ENCODE results near the gene OSGIN1. TPM values are rescaled to one million over a fixed set of nuclear protein-coding genes. Genes with fewer than 3 reads are reported as not detected.

The OSGIN1 gene
- total and polyA plus RNA-seq, 12 donors = 3.2 to 14.5 (median 5.5) TPM

DNA sequence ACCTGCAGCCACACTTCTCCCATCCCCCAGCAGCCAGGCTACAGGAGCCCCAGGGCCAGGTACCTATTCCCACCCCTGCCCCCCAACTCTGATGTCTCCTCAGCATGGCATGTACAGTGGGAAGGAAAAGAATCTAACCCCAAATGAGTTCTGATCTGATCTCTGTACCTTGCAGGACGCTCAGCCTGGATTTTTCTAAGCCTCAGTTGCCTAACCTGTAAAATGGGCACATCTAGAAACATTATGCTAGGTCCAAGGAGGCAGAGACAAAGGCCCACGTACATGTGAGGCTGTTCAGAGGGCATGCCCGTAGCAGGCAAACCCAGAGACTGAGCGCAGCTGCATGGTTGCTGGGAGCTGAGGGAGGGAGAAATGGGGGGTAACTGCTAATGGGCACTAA, 54.5 kb downstream of the OSGIN1 start:
- TF ChIP-seq, protein P1, sequence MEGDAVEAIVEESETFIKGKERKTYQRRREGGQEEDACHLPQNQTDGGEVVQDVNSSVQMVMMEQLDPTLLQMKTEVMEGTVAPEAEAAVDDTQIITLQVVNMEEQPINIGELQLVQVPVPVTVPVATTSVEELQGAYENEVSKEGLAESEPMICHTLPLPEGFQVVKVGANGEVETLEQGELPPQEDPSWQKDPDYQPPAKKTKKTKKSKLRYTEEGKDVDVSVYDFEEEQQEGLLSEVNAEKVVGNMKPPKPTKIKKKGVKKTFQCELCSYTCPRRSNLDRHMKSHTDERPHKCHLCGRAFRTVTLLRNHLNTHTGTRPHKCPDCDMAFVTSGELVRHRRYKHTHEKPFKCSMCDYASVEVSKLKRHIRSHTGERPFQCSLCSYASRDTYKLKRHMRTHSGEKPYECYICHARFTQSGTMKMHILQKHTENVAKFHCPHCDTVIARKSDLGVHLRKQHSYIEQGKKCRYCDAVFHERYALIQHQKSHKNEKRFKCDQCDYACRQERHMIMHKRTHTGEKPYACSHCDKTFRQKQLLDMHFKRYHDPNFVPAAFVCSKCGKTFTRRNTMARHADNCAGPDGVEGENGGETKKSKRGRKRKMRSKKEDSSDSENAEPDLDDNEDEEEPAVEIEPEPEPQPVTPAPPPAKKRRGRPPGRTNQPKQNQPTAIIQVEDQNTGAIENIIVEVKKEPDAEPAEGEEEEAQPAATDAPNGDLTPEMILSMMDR (IDR thresholded peaks at IDR 0.05) = no peak
- DNase-seq (no peak), ATAC-seq (no peak)
- WGBS, 2 donors = 77 to 85% methylated on average over 4 of the region's 4 CpGs
- no peaks in the 10 kb centered on the region for H3K9me3 ChIP-seq
- intact Hi-C loops (cut with DNase I) = no loop called here
- H3K27me3 ChIP-seq = peaks cover 0 to 5% (median 0%) of the 10 kb centered on the region in 7 donors
- H3K4me3 ChIP-seq = no peak overlapping the region
- H3K4me1 ChIP-seq = no peaks in the 10 kb centered on the region
- no peaks in the 10 kb centered on the region for H3K36me3 ChIP-seq
- H3K27ac ChIP-seq = no peak overlapping the region

DNA sequence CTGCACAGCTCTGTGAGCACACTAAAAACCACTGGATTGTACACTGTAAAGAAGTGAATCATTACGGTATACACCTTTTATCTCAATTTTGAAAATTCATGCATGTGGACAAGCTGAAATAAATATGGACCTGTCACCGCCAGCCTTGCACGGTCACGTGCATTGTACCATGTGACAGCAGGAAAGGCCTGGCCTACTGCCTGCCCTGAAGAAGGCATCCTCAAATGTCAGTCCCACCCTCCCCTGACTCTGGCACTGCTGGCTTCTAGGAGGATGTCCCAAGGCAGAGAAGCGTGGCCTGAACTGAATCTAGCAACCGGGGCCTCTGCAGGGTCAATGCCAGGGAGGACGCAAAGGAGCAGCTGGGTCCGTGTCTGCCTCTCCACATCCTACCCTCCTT, 54.9 kb downstream of the OSGIN1 start:
- intact Hi-C loops (cut with DNase I) = no loop called here
- WGBS, 2 donors = 40 to 51% methylated on average over 8 of the region's 8 CpGs
- no peaks in the 10 kb centered on the region for H3K9me3 ChIP-seq
- no peaks in the 10 kb centered on the region for H3K36me3 ChIP-seq
- TF ChIP-seq, protein P1 (IDR thresholded peaks at IDR 0.05) = no peak
- peaks cover 0 to 5% (median 0%) of the 10 kb centered on the region in 7 donors for H3K27me3 ChIP-seq
- ATAC-seq (peak in 7 of 8 donors; percentile 16 to 70 (median 61)), DNase-seq (no peak)
- H3K4me3 ChIP-seq = no peak overlapping the region
- no peak overlapping the region for H3K27ac ChIP-seq
- H3K4me1 ChIP-seq = no peaks in the 10 kb centered on the region

DNA sequence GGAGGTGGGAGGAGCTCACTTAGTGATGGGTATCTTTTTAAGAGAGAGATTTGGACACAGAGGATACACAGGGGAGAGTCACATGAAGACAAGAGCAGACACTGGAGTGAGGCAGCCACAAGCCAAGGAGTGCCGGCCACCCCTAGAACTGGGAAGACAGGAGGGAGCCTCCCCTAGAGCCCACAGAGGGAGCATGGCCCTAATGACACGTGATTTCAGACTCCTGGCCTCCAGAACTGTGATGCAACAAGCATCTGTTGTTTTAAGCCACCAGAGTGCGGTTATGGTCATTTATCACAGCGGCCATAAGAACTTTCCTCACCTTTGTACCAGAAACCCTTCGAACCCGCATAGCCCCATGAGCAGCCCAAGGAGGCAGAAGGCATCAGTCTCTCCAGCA, 56.2 kb downstream of the OSGIN1 start:
- Histone ChIP-seq H3K36me3 (no peaks in the 10 kb centered on the region), H3K9me3 (no peaks in the 10 kb centered on the region), H3K4me1 (peaks cover 0 to 5% (median 0%) of the 10 kb centered on the region in 9 donors), H3K4me3 (no peak overlapping the region), H3K27me3 (peaks cover 0 to 4% (median 0%) of the 10 kb centered on the region in 7 donors), H3K27ac (no peak overlapping the region)
- DNase-seq (no peak), ATAC-seq (no peak)
- TF ChIP-seq, protein P1 (IDR thresholded peaks at IDR 0.05) = no peak
- 89 to 92% methylated on average over 6 of the region's 6 CpGs for WGBS, 2 donors
- intact Hi-C loops (cut with DNase I) = no loop called here

DNA sequence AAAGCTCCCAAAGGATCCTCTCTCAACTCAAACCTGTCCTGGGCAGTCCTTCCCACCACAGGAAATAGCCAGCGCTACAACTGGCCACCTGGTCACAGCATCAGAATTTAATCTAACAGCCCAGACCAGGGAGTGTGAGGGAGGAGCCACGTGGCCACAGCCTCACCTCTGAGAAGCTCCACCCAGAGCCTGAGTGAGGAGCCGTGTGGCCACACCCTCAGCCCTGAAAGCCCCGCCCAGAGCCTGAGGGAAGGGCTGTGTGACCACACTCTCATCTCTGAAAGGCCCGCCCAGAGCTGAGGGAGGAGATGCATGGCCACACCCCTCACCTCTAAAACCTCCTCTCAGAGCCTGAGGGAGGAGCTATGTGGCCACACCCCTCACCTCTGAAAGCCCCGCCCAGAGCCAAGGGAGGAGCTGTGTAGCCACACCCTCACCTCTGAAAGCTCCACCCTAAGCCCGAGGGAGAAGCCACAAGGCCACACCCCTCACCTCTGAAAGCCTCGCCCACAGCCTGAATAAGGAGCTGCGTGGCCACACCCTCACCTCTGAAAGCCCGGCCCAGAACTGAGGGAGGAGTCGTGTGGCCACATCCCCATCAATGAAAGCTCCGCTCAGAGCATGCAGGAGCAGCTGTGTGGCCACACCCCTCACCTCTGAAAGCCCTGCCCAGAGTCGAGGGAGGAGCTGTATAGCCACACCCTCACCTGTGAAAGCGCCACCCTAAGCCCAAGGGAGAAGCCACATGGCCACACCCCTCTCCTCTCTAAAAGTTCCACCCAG, 60.9 kb downstream of the OSGIN1 start:
- Histone ChIP-seq H3K4me1 (peaks cover 0 to 5% (median 0%) of the 10 kb centered on the region in 9 donors), H3K4me3 (no peak overlapping the region), H3K27ac (no peak overlapping the region), H3K27me3 (peaks cover 0 to 8% (median 0%) of the 10 kb centered on the region in 7 donors), H3K9me3 (peaks cover 0 to 7% (median 0%) of the 10 kb centered on the region in 11 donors), H3K36me3 (no peaks in the 10 kb centered on the region)
- 15 to 22% methylated on average over 14 of the region's 14 CpGs for WGBS, 2 donors
- no peak for DNase-seq
- intact Hi-C loops (cut with DNase I) = no loop called here
- ATAC-seq = peak in 7 of 8 donors; percentile 7 to 72 (median 62)
- TF ChIP-seq, protein P1 (IDR thresholded peaks at IDR 0.05) = no peak

Measured in heart right ventricle (tissue), 16 donors.